Keratinocyte (primary cell): ENCODE measurements around the gene ZFPM1. TPM values are rescaled to one million over a fixed set of nuclear protein-coding genes. Genes with fewer than 3 reads are reported as not detected.

Experiments used
- DNase-seq: peaks from one replicate; pipeline ENCODE4 v3.0.0-alpha.2; 2011; ENCODE audit warnings: low read depth, missing footprints, low spot score
- FAIRE-seq: peaks from 2 replicates; lab custom pipeline; 2011; peaks lifted over from hg19 to GRCh38; lab: Jason Lieb, UNC
- H2AFZ ChIP-seq: 2 replicates; pipeline ENCODE4 v1.6.0; 2012; ENCODE audit warnings: low read length, control low read depth, inconsistent platforms; ENCODE audit not compliant: control insufficient read depth
- H3K27ac ChIP-seq: 2 replicates; pipeline ENCODE4 v1.5.1; 2011; ENCODE audit warnings: low read length; ENCODE audit not compliant: control insufficient read depth, insufficient read depth
- H3K27me3 ChIP-seq: 3 replicates; pipeline ENCODE4 v1.6.0; 2011; ENCODE audit warnings: low read length; ENCODE audit not compliant: control insufficient read depth, insufficient read depth; ENCODE audit errors: extremely low read depth
- H3K36me3 ChIP-seq, 2 experiments: 2 replicates in 1 of 2; 3 replicates in 1 of 2; pipeline ENCODE4 v1.5.1; 2011; ENCODE audit warnings: low read length in 2 of 2, mild to moderate bottlenecking in 1 of 2; ENCODE audit not compliant: control insufficient read depth in 2 of 2, insufficient read depth in 2 of 2; ENCODE audit errors: extremely low read depth in 1 of 2
- H3K4me1 ChIP-seq: 3 replicates; pipeline ENCODE4 v1.5.1; 2011; ENCODE audit warnings: low read length; ENCODE audit not compliant: control insufficient read depth, insufficient read depth; ENCODE audit errors: extremely low read depth
- H3K4me2 ChIP-seq: 3 replicates; pipeline ENCODE4 v1.6.0; 2011; ENCODE audit warnings: low read depth, low read length; ENCODE audit not compliant: control insufficient read depth, insufficient read depth; ENCODE audit errors: extremely low read depth
- H3K4me3 ChIP-seq, 3 experiments: fragments of 200-600 bp in 1 of 3; sonication (generic) in 1 of 3; 2 replicates in 2 of 3; 3 replicates in 1 of 3; pipeline ENCODE4 v1.5.1; 2011 to 2016; ENCODE audit warnings: low read length in 3 of 3, mild to moderate bottlenecking in 3 of 3, control low read depth in 2 of 3, inconsistent platforms in 1 of 3, low read depth in 1 of 3, mixed read lengths in 1 of 3, mixed run types in 1 of 3, moderate library complexity in 1 of 3; ENCODE audit not compliant: control insufficient read depth in 2 of 3, insufficient read depth in 2 of 3; ENCODE audit errors: extremely low read depth in 1 of 3
- H3K79me2 ChIP-seq: 2 replicates; pipeline ENCODE4 v1.6.0; 2012; ENCODE audit warnings: low read length; ENCODE audit not compliant: control insufficient read depth, insufficient read depth
- H3K9ac ChIP-seq: 3 replicates; pipeline ENCODE4 v1.6.0; 2011; ENCODE audit warnings: low read length; ENCODE audit not compliant: control insufficient read depth, insufficient read depth; ENCODE audit errors: extremely low read depth
- H3K9me1 ChIP-seq: 3 replicates; pipeline ENCODE4 v1.6.0; 2011; ENCODE audit warnings: low read length; ENCODE audit not compliant: control insufficient read depth, insufficient read depth; ENCODE audit errors: extremely low read depth
- H3K9me3 ChIP-seq: 2 replicates; pipeline ENCODE4 v1.5.1; 2012; ENCODE audit warnings: low read depth, low read length; ENCODE audit not compliant: control insufficient read depth
- H4K20me1 ChIP-seq: 3 replicates; pipeline ENCODE4 v1.6.0; 2011; ENCODE audit warnings: low read length; ENCODE audit not compliant: control insufficient read depth, insufficient read depth; ENCODE audit errors: extremely low read depth
- EZH2 ChIP-seq: IDR thresholded peaks from one replicate; pipeline ENCODE4 v1.6.1; 2012; ENCODE audit warnings: inconsistent platforms, mild to moderate bottlenecking, low read length, moderate library complexity
- dilution Hi-C: fragments of 300-500 bp; cut with MboI; formaldehyde crosslinking; loops from one replicate; pipeline ENCODE4 v1.7.0; 2020; ENCODE audit warnings: low sequenced_read_pairs; ENCODE audit not compliant: extremely low pct_ligation_motif_present
- polyA plus RNA-seq, 5 experiments: library from polyadenylated mRNA; depleted of rRNA in 3 of 5; stranded (reverse) in 3 of 5; stranded (forward) in 1 of 5; unstranded in 1 of 5; fragments of >200 nt; gene quantifications; 1 replicate in 1 of 5; 2 replicates in 3 of 5; 3 replicates in 1 of 5; pipeline versions ENCODE4 v1.2.1 to v1.2.3, GENCODE V29; 2011 to 2012; ENCODE audit warnings: missing spikeins in 2 of 5, low read depth in 1 of 5, low replicate concordance in 1 of 5
- TF ChIP-seq, protein P1 (sequence below), 3 experiments: IDR thresholded peaks in 1 of 3; conservative IDR thresholded peaks in 1 of 3; optimal IDR thresholded peaks in 1 of 3; 2 replicates in 2 of 3; 3 replicates in 1 of 3; pipeline versions ENCODE3 to v1.5.1; 2011; ENCODE audit warnings: low read length in 3 of 3, mild to moderate bottlenecking in 3 of 3, moderate library complexity in 2 of 3, control low read depth in 1 of 3, inconsistent platforms in 1 of 3; ENCODE audit not compliant: insufficient read depth in 2 of 3; ENCODE audit errors: extremely low read depth in 1 of 3

The ZFPM1 gene
- polyA plus RNA-seq, 1 donor (not counting 4 experiments of a cell fraction or from before 2014, with no cell fraction given), result 0.42 TPM

DNA sequence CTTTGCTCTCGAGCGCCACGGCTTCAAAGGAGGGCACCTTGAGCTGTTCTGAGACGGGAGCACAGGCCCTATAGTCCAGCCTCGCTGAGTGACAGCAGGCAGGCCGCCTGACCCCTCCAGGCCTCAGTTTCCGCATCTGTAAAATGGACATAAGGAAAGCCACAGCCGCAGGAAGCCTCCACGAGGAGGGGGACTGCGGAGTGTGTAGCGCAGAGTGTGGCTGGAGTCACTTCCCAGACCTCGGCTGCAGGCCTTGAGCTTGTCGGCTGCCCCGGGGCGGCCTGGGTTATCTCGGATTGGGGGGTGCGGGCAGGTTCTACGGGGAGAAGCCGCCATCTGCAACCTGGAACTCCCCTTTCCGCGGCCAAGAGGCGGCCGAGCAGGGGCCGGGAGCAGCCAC lies 40.8 kb downstream of the ZFPM1 start:
- no peak overlapping the region for H3K4me2 ChIP-seq
- H3K4me3 ChIP-seq, result no peak overlapping the region
- H3K4me1 ChIP-seq, result no peaks in the 10 kb centered on the region
- dilution Hi-C loops, result no loop called here
- no peaks in the 10 kb centered on the region for H4K20me1 ChIP-seq
- peaks cover 0 to 10% of the 10 kb centered on the region in 2 experiments for H3K36me3 ChIP-seq
- H3K27ac ChIP-seq, result no peak overlapping the region
- no peak for TF ChIP-seq EZH2
- TF ChIP-seq, protein P1, sequence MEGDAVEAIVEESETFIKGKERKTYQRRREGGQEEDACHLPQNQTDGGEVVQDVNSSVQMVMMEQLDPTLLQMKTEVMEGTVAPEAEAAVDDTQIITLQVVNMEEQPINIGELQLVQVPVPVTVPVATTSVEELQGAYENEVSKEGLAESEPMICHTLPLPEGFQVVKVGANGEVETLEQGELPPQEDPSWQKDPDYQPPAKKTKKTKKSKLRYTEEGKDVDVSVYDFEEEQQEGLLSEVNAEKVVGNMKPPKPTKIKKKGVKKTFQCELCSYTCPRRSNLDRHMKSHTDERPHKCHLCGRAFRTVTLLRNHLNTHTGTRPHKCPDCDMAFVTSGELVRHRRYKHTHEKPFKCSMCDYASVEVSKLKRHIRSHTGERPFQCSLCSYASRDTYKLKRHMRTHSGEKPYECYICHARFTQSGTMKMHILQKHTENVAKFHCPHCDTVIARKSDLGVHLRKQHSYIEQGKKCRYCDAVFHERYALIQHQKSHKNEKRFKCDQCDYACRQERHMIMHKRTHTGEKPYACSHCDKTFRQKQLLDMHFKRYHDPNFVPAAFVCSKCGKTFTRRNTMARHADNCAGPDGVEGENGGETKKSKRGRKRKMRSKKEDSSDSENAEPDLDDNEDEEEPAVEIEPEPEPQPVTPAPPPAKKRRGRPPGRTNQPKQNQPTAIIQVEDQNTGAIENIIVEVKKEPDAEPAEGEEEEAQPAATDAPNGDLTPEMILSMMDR (optimal IDR thresholded peaks at IDR 0.05 in 1 of 3, IDR thresholded peaks at IDR 0.05 in 1 of 3, conservative IDR thresholded peaks at IDR 0.05 in 1 of 3; ENCODE audit: extremely low read depth in 1 of 3, insufficient read depth in 2 of 3, low read length in 3 of 3), result no peak
- DNase-seq (no peak), FAIRE-seq (no peak)
- no peak overlapping the region for H3K9ac ChIP-seq
- no peaks in the 10 kb centered on the region for H3K9me1 ChIP-seq
- H2AFZ ChIP-seq, result no peak overlapping the region
- H3K9me3 ChIP-seq, result no peaks in the 10 kb centered on the region
- H3K79me2 ChIP-seq, result no peaks in the 10 kb centered on the region
- no peaks in the 10 kb centered on the region for H3K27me3 ChIP-seq

DNA sequence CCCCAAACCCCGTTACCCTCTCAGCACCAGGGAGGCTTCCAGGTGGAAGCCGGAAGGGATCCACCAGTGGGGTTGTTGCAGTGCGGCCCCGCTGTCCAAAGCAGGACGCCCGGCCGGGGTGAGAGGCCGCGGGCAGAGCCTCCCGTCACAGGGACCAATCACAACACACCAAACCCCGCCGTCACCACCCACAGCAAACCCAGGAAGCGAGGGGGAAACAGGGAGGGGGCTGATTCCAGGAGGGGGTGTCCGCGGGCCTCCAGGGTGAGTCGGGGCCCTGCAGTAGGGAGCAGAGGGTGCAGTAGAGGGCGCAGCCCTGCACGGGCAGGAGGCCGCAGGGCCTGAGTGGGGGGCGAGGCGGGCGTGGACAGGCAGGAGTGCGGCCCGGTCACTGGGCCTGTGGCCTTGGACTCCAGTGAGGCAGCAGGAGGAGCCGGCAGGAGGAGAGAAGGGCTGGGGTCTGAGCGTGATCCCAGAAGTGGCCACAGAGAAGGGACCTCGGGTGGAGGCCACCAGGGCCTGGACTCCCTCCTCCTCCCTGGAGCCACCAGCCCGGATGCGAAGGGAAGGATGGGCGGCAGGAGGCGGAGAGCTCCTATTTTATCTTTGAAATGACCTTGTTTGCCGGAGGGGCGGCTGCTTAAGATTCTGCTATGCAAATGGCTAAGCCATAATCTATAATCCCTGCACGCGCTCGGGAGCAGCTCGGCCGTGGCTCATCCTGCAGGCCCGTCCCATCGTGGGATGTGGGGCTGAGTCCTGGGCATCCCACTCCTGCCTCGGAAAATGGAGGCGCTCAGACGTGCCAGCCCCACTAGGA lies 41.5 kb downstream of the ZFPM1 start:
- FAIRE-seq, result no peak

More for the DNA sequence above, 41.5 kb downstream of the ZFPM1 start:
- no peaks in the 10 kb centered on the region for H3K4me1 ChIP-seq
- no peaks in the 10 kb centered on the region for H3K79me2 ChIP-seq
- dilution Hi-C loops, result no loop called here
- no peak overlapping the region for H2AFZ ChIP-seq
- no peaks in the 10 kb centered on the region for H3K27me3 ChIP-seq
- H3K9me3 ChIP-seq, result no peaks in the 10 kb centered on the region
- no peak overlapping the region for H3K27ac ChIP-seq
- no peak overlapping the region for H3K4me2 ChIP-seq
- DNase-seq, result no peak
- TF ChIP-seq, protein P1 (optimal IDR thresholded peaks at IDR 0.05 in 1 of 3, IDR thresholded peaks at IDR 0.05 in 1 of 3, conservative IDR thresholded peaks at IDR 0.05 in 1 of 3; ENCODE audit: extremely low read depth in 1 of 3, insufficient read depth in 2 of 3, low read length in 3 of 3), result no peak
- no peak for TF ChIP-seq EZH2
- H4K20me1 ChIP-seq, result no peaks in the 10 kb centered on the region
- H3K36me3 ChIP-seq, result peaks cover 0 to 6% of the 10 kb centered on the region in 2 experiments
- H3K9me1 ChIP-seq, result no peaks in the 10 kb centered on the region
- H3K9ac ChIP-seq, result no peak overlapping the region
- H3K4me3 ChIP-seq, result no peak overlapping the region
